ENCODE measurements around the gene L1CAM.
"Not testable (repeated sequence)": the region's sequence is repeated elsewhere in the genome, so short reads cannot be mapped to it uniquely, and the experiment has no call there.

L1CAM gene

GRCh38 chrX:153827903-153828302 lies 58.1 kb downstream of the L1CAM start:
- FAIRE-seq: no peak

- peak; percentile 71 for FAIRE-seq
Observed at GRCh38 chrX:153827016-153827415, 59.0 kb downstream of the L1CAM start.

- FAIRE-seq: no peak
Observed at GRCh38 chrX:153825042-153825441, 60.9 kb downstream of the L1CAM start.

GRCh38 chrX:153824348-153824747 lies 61.6 kb downstream of the L1CAM start:
- FAIRE-seq: no peak

GRCh38 chrX:153821066-153821465 lies 64.9 kb downstream of the L1CAM start:
- FAIRE-seq: no peak

- FAIRE-seq: no peak
Observed at GRCh38 chrX:153820601-153821000, 65.4 kb downstream of the L1CAM start.

GRCh38 chrX:153819384-153820040 lies 66.5 kb downstream of the L1CAM start:
- FAIRE-seq: no peak

- no peak for FAIRE-seq
Observed at GRCh38 chrX:153818571-153819383, 67.2 kb downstream of the L1CAM start.

GRCh38 chrX:153818064-153818463 lies 67.9 kb downstream of the L1CAM start:
- not testable (repeated sequence) for FAIRE-seq

GRCh38 chrX:153816831-153817690 lies 68.9 kb downstream of the L1CAM start:
- no peak for FAIRE-seq

GRCh38 chrX:153814591-153815315 lies 71.2 kb downstream of the L1CAM start:
- no peak for FAIRE-seq

GRCh38 chrX:153813161-153813560 lies 72.8 kb downstream of the L1CAM start:
- FAIRE-seq: no peak

GRCh38 chrX:153812220-153812619 lies 73.8 kb downstream of the L1CAM start:
- FAIRE-seq: no peak
